SKM-1 treated with dmso at 0.1 percent for 144 hours (cell line): Measurements from ENCODE around the gene EPB41L1.
A peak's percentile ranks its signal among the peaks of the same experiment; 100 is the strongest.

ENCODE experiments used
- DNase-seq: peaks from one replicate; lab custom pipeline; 2025; ENCODE audit not compliant: unreplicated experiment; lab: John Stamatoyannopoulos, UW

The EPB41L1 gene

GRCh38 chr20:36153736-36154699 is 522 bp upstream of the EPB41L1 start:
- no peak for DNase-seq

- no peak for DNase-seq
Observed at GRCh38 chr20:36155629-36155971, 1.1 kb downstream of the EPB41L1 start.

- DNase-seq: no peak
Observed at GRCh38 chr20:36155991-36156390, 1.5 kb downstream of the EPB41L1 start.

GRCh38 chr20:36157610-36158009 is 3.1 kb downstream of the EPB41L1 start:
- DNase-seq: no peak

- DNase-seq: no peak
Observed at GRCh38 chr20:36158160-36158741, 3.7 kb downstream of the EPB41L1 start.

GRCh38 chr20:36159833-36160232 is 5.3 kb downstream of the EPB41L1 start:
- no peak for DNase-seq

- no peak for DNase-seq
Observed at GRCh38 chr20:36162272-36162966, 7.9 kb downstream of the EPB41L1 start.

GRCh38 chr20:36167902-36168503 is 13.5 kb downstream of the EPB41L1 start:
- no peak for DNase-seq

- no peak for DNase-seq
Observed at GRCh38 chr20:36170542-36171215, 16.1 kb downstream of the EPB41L1 start.

- peak; percentile 21 for DNase-seq
Observed at GRCh38 chr20:36173451-36173933, 19.0 kb downstream of the EPB41L1 start.

GRCh38 chr20:36175016-36175415 is 20.5 kb downstream of the EPB41L1 start:
- DNase-seq: no peak

GRCh38 chr20:36175475-36175995 is 21.0 kb downstream of the EPB41L1 start:
- DNase-seq: no peak

- no peak for DNase-seq
Observed at GRCh38 chr20:36177716-36178115, 23.2 kb downstream of the EPB41L1 start.

GRCh38 chr20:36179170-36179945 is 24.8 kb downstream of the EPB41L1 start:
- no peak for DNase-seq

- DNase-seq: no peak
Observed at GRCh38 chr20:36180323-36180722, 25.8 kb downstream of the EPB41L1 start.

- no peak for DNase-seq
Observed at GRCh38 chr20:36181934-36182603, 27.5 kb downstream of the EPB41L1 start.

- DNase-seq: no peak
Observed at GRCh38 chr20:36182604-36183154, 28.1 kb downstream of the EPB41L1 start.

- no peak for DNase-seq
Observed at GRCh38 chr20:36183155-36183944, 28.8 kb downstream of the EPB41L1 start.
